Esophagus (tissue), 2 donors: Measurements from ENCODE around the gene DAPK2. TPM values are rescaled to one million over a fixed set of nuclear protein-coding genes. Genes with fewer than 3 reads are reported as not detected.

Experiments used
- H3K27ac ChIP-seq, 2 donors: one replicate each; pipeline ENCODE4 v1.5.1; 2013; ENCODE audit warnings: low read depth in 2 of 2, mild to moderate bottlenecking in 2 of 2, inconsistent platforms in 1 of 2, low read length in 1 of 2, moderate library complexity in 1 of 2
- H3K27me3 ChIP-seq, 2 donors: one replicate each; pipeline ENCODE4 v1.6.1; 2013; ENCODE audit warnings: low read length in 2 of 2, control low read depth in 1 of 2, mild to moderate bottlenecking in 1 of 2; ENCODE audit not compliant: insufficient read depth in 2 of 2, control insufficient read depth in 1 of 2
- H3K36me3 ChIP-seq, 2 donors: one replicate each; pipeline ENCODE4 v1.6.1; 2013; ENCODE audit warnings: low read length in 1 of 2; ENCODE audit not compliant: control insufficient read depth in 2 of 2, insufficient read depth in 2 of 2
- H3K4me1 ChIP-seq, 2 donors: one replicate each; pipeline ENCODE4 v1.6.1; 2013; ENCODE audit warnings: low read length in 1 of 2; ENCODE audit not compliant: control insufficient read depth in 2 of 2, insufficient read depth in 2 of 2
- H3K4me3 ChIP-seq, 2 donors: one replicate each; pipeline ENCODE4 v1.5.1; 2013; ENCODE audit warnings: low read length in 2 of 2, mild to moderate bottlenecking in 2 of 2, low read depth in 1 of 2, moderate library complexity in 1 of 2
- H3K9me3 ChIP-seq, 2 donors: one replicate each; pipeline ENCODE4 v1.6.1; 2013; ENCODE audit warnings: mild to moderate bottlenecking in 2 of 2, low read depth in 1 of 2, low read length in 1 of 2, moderate library complexity in 1 of 2; ENCODE audit not compliant: control insufficient read depth in 2 of 2, insufficient read depth in 1 of 2
- WGBS, 2 donors: extraction: QIAGEN DNeasy Blood & Tissue Kit; methylation state at CpG; one replicate each; pipeline ENCODE4 v1.1.7; 2013; 5-methylcytosine and 5-hydroxymethylcytosine counted together
- polyA plus RNA-seq, 2 donors: library from polyadenylated mRNA; stranded (reverse); fragments of 200-250 nt; gene quantifications; one replicate each; pipeline ENCODE4 v1.2.3, GENCODE V29; 2013
- donor health status: healthy with polysubstance abuse.
- donor health status: Bipolar disorder and iron deficiency.

The DAPK2 gene
- polyA plus RNA-seq, 2 donors = 1.9 to 8.9 TPM

DNA sequence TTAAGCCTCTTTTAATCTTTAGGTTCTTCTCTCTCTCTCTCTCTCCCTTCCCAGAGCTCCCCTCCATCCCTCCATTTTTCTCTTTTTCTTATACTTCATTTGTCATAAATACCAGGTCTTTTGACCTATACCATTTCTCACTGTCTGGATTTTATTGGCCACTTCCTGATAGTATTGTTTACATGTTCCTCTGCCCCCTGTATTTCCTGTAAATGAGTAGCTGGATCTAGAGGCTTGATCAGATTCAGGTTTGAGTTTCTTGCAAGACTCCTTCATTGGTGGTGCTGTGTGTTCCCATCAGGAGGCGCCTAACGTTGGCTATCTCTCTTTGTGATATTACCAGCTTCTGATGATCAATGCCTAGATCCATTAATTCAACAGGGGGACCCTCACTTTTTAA is 42.2 kb downstream of the DAPK2 start:
- Histone ChIP-seq H3K9me3 (no peaks in the 10 kb centered on the region), H3K4me3 (no peak overlapping the region), H3K27me3 (no peaks in the 10 kb centered on the region), H3K27ac (peak overlapping the region in 1 of 2 donors; percentile 16), H3K4me1 (peaks cover 0 to 19% of the 10 kb centered on the region in 2 donors), H3K36me3 (no peaks in the 10 kb centered on the region)
- WGBS, 2 donors = 78 to 92% methylated on average over 2 of the region's 2 CpGs

GRCh38 chr15:64003182-64003581 is 43.1 kb downstream of the DAPK2 start:
- Histone ChIP-seq H3K27me3 (no peaks in the 10 kb centered on the region), H3K4me3 (no peak overlapping the region), H3K27ac (no peak overlapping the region), H3K9me3 (no peaks in the 10 kb centered on the region), H3K36me3 (no peaks in the 10 kb centered on the region), H3K4me1 (peaks cover 0 to 20% of the 10 kb centered on the region in 2 donors)
- WGBS, 2 donors = 88 to 90% methylated on average over 4 of the region's 4 CpGs

DNA sequence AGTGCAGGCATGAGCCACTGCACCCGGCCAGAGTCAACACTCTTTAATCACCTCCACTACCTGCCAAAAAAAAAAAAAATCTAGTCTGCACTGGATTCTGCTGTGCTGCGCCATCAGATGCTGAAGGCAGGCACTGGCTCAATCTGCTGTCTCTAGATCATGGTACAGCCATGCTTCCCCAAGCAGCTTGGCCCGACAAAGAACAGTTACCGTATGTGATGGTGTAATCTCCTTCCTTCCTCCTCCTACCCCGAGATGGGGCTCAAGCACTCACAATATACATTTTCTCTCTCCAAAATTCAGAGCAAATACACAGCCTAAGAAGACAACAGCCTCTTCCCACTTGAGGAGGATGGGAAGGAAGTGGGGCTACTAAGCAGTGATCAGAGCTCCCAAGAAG is 45.1 kb downstream of the DAPK2 start:
- 44 to 69% methylated on average over 5 of the region's 5 CpGs for WGBS, 2 donors
- Histone ChIP-seq H3K27me3 (no peaks in the 10 kb centered on the region), H3K4me3 (no peak overlapping the region), H3K9me3 (no peaks in the 10 kb centered on the region), H3K36me3 (no peaks in the 10 kb centered on the region), H3K4me1 (peaks cover 0 to 20% of the 10 kb centered on the region in 2 donors), H3K27ac (no peak overlapping the region)

DNA sequence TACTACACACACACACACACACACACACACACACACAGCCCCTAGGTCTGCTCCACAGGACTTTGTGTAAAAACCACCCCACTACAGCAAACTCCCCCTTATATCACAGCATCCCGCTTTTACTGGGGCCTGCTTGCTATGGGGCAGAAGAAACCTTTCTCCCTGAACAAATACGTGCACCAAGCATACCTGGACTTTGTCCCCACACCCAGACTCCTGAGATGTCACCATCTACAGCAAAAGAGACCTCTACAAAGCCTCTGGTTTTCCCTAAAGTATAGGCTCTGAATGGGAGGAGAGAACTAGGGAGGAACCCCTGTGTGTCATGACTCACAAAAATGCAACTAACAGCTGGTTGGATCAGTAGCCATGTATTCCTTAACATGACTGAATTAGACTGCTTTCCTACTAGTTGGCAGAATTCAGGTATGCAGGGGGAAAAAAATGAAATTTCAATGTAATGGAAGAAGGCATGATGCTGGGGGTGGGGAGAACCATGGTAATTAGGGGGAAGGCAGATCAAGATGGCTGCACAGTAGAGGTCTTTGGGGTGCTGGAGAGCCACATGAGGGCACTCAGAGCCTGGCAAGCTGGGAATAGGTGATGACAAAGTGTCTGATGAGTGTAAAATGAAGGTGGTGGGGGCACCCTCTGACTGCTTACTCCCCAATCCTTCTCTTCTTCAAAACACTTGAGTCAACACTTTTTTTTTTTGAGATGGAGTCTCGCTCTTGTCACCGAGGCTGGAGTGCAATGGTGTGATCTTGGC is 45.9 kb downstream of the DAPK2 start:
- 92 to 95% methylated on average over 4 of the region's 4 CpGs for WGBS, 2 donors
- no peak overlapping the region for H3K27ac ChIP-seq
- peaks cover 0 to 16% of the 10 kb centered on the region in 2 donors for H3K4me1 ChIP-seq

DNA sequence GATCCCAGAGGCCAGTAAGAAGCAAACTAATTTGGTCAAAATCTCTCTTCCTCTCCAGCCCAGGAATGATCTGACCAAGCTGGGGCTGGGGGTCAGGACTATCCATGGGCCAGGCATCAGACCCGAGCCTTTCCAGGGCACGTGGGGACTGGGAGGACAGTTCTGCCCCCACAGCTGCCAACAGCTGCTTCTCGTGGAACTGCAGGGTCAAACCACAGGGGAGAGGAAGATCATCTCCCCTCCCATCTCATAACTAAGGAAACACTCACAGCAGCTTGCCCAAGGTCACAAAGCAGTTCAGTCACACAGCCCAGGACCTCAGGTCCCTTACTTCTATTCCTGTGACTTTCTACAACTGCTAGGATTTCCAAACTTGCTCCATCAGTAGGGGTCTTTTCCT is 47.1 kb downstream of the DAPK2 start:
- peaks cover 0 to 6% of the 10 kb centered on the region in 2 donors for H3K4me1 ChIP-seq
- H3K27ac ChIP-seq = no peak overlapping the region

More for the DNA sequence above, 45.9 kb downstream of the DAPK2 start:
- H3K9me3 ChIP-seq = no peaks in the 10 kb centered on the region
- no peaks in the 10 kb centered on the region for H3K36me3 ChIP-seq
- H3K27me3 ChIP-seq = no peaks in the 10 kb centered on the region
- H3K4me3 ChIP-seq = no peak overlapping the region

GRCh38 chr15:63998489-63998888 is 47.8 kb downstream of the DAPK2 start:
- no peak overlapping the region for H3K4me3 ChIP-seq
- peaks cover 0 to 5% of the 10 kb centered on the region in 2 donors for H3K4me1 ChIP-seq
- no peak overlapping the region for H3K27ac ChIP-seq
- no peaks in the 10 kb centered on the region for H3K36me3 ChIP-seq
- no peaks in the 10 kb centered on the region for H3K9me3 ChIP-seq
- no peaks in the 10 kb centered on the region for H3K27me3 ChIP-seq
- 26 to 46% methylated on average over 8 of the region's 8 CpGs for WGBS, 2 donors

More for the DNA sequence above, 47.1 kb downstream of the DAPK2 start:
- H3K9me3 ChIP-seq = no peaks in the 10 kb centered on the region
- H3K4me3 ChIP-seq = no peak overlapping the region
- WGBS, 2 donors = 18 to 50% methylated on average over 3 of the region's 3 CpGs
- H3K27me3 ChIP-seq = no peaks in the 10 kb centered on the region
- no peaks in the 10 kb centered on the region for H3K36me3 ChIP-seq

- no peak overlapping the region for H3K4me3 ChIP-seq
- no peak overlapping the region for H3K27ac ChIP-seq
- WGBS, 2 donors = 86 to 87% methylated on average over 4 of the region's 4 CpGs
- no peaks in the 10 kb centered on the region for H3K27me3 ChIP-seq
- peaks cover 0 to 5% of the 10 kb centered on the region in 2 donors for H3K4me1 ChIP-seq
- H3K36me3 ChIP-seq = no peaks in the 10 kb centered on the region
- H3K9me3 ChIP-seq = no peaks in the 10 kb centered on the region
Measured at GRCh38 chr15:63997715-63998442, 48.4 kb downstream of the DAPK2 start.

GRCh38 chr15:63996794-63997357 is 49.4 kb downstream of the DAPK2 start:
- 59 to 78% methylated on average over 4 of the region's 4 CpGs for WGBS, 2 donors
- Histone ChIP-seq H3K36me3 (no peaks in the 10 kb centered on the region), H3K27ac (no peak overlapping the region), H3K4me1 (peaks cover 0 to 5% of the 10 kb centered on the region in 2 donors), H3K4me3 (no peak overlapping the region), H3K27me3 (no peaks in the 10 kb centered on the region), H3K9me3 (no peaks in the 10 kb centered on the region)

DNA sequence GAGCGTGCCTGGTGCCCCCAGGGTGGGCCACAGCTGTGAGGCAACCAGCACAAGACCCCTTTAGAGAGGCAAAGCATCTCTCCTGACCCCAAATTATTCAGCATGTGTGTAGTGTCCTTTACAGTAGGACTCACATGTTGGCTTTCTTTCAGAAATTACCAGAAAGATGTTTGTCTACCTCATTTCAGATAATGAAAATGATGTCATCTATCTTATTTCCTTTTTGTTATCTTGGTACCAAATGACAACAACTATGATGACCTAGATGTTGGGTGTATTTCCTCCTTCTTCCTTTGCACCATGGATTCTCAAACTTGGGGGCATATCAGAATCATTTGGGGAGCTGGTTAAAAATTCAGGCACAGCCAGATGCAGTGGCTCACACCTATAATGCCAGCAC is 50.5 kb downstream of the DAPK2 start:
- WGBS, 2 donors = 93 to 94% methylated on average over 1 of the region's 1 CpG
- H3K4me3 ChIP-seq = no peak overlapping the region
- no peaks in the 10 kb centered on the region for H3K27me3 ChIP-seq
- peaks cover 0 to 5% of the 10 kb centered on the region in 2 donors for H3K4me1 ChIP-seq
- H3K36me3 ChIP-seq = no peaks in the 10 kb centered on the region
- no peaks in the 10 kb centered on the region for H3K9me3 ChIP-seq
- no peak overlapping the region for H3K27ac ChIP-seq
